Prostate gland (tissue), 2 donors: ENCODE data around the gene USP35.

Experiments used
- POLR2A ChIP-seq: fragments of 450-650 bp; IDR thresholded peaks from one replicate; pipeline ENCODE4 v1.6.1; 2016; ENCODE audit warnings: antibody characterized with exemption, mild to moderate bottlenecking
- POLR2AphosphoS5 ChIP-seq: sonication (generic); formaldehyde crosslinking; IDR thresholded peaks from one replicate; pipeline ENCODE4 v1.6.1; 2017; ENCODE audit warnings: antibody characterized with exemption
- TF ChIP-seq, protein P1 (sequence below), 4 experiments: fragments of 200-600 bp in 2 of 4; fragments of 450-650 bp in 2 of 4; sonication (generic) in 2 of 4; IDR thresholded peaks; 1 replicate in 3 of 4; 2 replicates in 1 of 4; pipeline ENCODE4 v1.5.1; 2016 to 2019; ENCODE audit warnings: antibody characterized with exemption in 4 of 4, mild to moderate bottlenecking in 2 of 4, moderate library complexity in 2 of 4

DNA sequence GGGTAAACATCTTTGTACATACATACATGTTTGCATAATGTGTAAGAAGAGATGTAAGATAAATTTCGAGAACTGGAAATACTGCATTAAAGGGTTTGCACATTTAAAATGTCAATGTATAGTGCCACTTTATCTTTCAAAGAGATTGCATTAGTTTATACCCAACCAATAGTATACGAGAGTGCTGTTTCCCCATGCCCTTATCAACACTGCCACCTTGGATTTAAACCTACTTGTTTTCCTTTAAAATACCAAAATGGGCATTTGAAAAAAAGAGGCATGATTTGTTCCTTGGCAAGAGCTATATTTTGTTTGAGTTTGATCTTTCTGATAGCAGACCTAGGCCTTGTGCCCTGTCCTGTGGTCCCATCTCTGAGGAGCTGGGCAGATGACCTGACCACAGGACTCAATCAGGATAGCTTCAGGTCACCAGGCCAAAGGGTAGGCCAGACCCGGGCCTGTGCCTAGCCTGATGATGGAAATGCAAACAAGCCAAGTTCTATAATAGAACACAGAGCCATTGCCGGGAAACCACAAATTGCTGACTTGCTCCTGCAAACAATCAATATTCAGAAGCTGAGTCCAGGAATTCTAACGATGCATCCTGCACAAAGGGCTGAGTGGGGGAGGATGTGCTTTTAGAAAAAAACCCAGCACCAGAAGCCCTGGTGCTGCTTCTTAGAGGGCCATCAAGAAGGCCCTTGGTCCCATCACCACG lies 32.4 kb upstream of the USP35 start:
- TF ChIP-seq, protein P1, sequence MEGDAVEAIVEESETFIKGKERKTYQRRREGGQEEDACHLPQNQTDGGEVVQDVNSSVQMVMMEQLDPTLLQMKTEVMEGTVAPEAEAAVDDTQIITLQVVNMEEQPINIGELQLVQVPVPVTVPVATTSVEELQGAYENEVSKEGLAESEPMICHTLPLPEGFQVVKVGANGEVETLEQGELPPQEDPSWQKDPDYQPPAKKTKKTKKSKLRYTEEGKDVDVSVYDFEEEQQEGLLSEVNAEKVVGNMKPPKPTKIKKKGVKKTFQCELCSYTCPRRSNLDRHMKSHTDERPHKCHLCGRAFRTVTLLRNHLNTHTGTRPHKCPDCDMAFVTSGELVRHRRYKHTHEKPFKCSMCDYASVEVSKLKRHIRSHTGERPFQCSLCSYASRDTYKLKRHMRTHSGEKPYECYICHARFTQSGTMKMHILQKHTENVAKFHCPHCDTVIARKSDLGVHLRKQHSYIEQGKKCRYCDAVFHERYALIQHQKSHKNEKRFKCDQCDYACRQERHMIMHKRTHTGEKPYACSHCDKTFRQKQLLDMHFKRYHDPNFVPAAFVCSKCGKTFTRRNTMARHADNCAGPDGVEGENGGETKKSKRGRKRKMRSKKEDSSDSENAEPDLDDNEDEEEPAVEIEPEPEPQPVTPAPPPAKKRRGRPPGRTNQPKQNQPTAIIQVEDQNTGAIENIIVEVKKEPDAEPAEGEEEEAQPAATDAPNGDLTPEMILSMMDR (IDR thresholded peaks at IDR 0.05) = no peak
- TF ChIP-seq POLR2A (no peak), POLR2AphosphoS5 (no peak)
